Thyroid gland (tissue), 4 donors: ENCODE results near the gene TTC12.

Experiments
- POLR2A ChIP-seq, 2 donors: fragments of 450-650 bp; IDR thresholded peaks; one replicate each; pipeline ENCODE4 v1.6.1; 2017; ENCODE audit warnings: antibody characterized with exemption in 2 of 2, mild to moderate bottlenecking in 2 of 2, moderate library complexity in 1 of 2
- TF ChIP-seq, protein P1 (sequence below), 6 experiments: fragments of 200-600 bp in 3 of 6; fragments of 450-650 bp in 3 of 6; sonication (generic) in 3 of 6; IDR thresholded peaks; one replicate each; pipeline ENCODE4 v1.5.1; 2016 to 2019; ENCODE audit warnings: antibody characterized with exemption in 6 of 6, mild to moderate bottlenecking in 2 of 6, inconsistent platforms in 1 of 6, moderate library complexity in 1 of 6

DNA sequence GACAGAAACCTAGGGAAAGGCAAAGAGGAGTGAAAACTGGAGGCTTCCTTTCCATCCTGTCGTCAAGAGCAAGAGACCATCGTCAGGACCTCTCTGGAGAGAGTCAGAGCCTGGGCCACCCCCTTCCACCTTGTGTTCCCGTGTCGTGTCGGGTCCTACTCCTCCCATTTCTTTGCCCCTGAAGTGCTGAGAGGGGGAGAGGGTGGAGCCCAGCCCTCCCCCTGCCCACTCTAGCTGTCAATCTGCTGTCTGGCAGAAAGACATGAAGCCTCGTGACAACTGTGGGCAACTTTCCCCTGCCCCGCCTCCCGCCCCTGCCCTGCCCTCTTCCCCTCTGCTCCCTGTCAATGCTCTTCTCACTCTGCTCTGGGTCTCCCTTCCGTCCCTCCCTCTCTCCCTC, 93.8 kb downstream of the TTC12 start:
- TF ChIP-seq, protein P1, sequence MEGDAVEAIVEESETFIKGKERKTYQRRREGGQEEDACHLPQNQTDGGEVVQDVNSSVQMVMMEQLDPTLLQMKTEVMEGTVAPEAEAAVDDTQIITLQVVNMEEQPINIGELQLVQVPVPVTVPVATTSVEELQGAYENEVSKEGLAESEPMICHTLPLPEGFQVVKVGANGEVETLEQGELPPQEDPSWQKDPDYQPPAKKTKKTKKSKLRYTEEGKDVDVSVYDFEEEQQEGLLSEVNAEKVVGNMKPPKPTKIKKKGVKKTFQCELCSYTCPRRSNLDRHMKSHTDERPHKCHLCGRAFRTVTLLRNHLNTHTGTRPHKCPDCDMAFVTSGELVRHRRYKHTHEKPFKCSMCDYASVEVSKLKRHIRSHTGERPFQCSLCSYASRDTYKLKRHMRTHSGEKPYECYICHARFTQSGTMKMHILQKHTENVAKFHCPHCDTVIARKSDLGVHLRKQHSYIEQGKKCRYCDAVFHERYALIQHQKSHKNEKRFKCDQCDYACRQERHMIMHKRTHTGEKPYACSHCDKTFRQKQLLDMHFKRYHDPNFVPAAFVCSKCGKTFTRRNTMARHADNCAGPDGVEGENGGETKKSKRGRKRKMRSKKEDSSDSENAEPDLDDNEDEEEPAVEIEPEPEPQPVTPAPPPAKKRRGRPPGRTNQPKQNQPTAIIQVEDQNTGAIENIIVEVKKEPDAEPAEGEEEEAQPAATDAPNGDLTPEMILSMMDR (IDR thresholded peaks at IDR 0.05), result no peak
- TF ChIP-seq POLR2A (IDR thresholded peaks at IDR 0.05), result no peak
